Ascending aorta (tissue), 2 donors: ENCODE measurements around the gene PRAMEF5. TPM values are rescaled to one million over a fixed set of nuclear protein-coding genes. Genes with fewer than 3 reads are reported as not detected.
"Not testable (repeated sequence)": the region's sequence is repeated elsewhere in the genome, so short reads cannot be mapped to it uniquely, and the experiment has no call there.

Source experiments
- DNase-seq, 2 donors: peaks; one replicate each; pipeline ENCODE4 v3.0.0-alpha.2; 2019; ENCODE audit warnings: low spot score in 2 of 2
- H3K27ac ChIP-seq, 2 donors: fragments of 200-600 bp; sonication (generic); one replicate each; pipeline ENCODE4 v1.5.1; 2016 to 2017; ENCODE audit warnings: mild to moderate bottlenecking in 1 of 2
- H3K27me3 ChIP-seq: fragments of 200-600 bp; sonication (generic); one replicate; pipeline ENCODE4 v1.5.1; 2017
- H3K36me3 ChIP-seq, 2 donors: fragments of 200-600 bp; sonication (generic); one replicate each; pipeline ENCODE4 v1.5.1; 2016
- H3K4me1 ChIP-seq, 2 donors: fragments of 200-600 bp; sonication (generic); one replicate each; pipeline ENCODE4 v1.5.1; 2016 to 2017; ENCODE audit warnings: mild to moderate bottlenecking in 1 of 2
- H3K4me3 ChIP-seq, 2 donors: fragments of 200-600 bp; sonication (generic); one replicate each; pipeline ENCODE4 v1.5.1; 2016 to 2017; ENCODE audit warnings: mild to moderate bottlenecking in 1 of 2
- H3K9me3 ChIP-seq, 2 donors: fragments of 200-600 bp; sonication (generic); one replicate each; pipeline ENCODE4 v1.5.1; 2016
- intact Hi-C: fragments of 100-400 bp; cut with DNase I; formaldehyde crosslinking; loops from one replicate; pipeline ENCODE4 v1.15.1; 2023
- total RNA-seq: library from RNA; depleted of rRNA; stranded (reverse); fragments of >200 nt; gene quantifications from one replicate; pipeline ENCODE4 v1.1.0, GENCODE V29; 2016

Gene PRAMEF5
- total RNA-seq, 1 donor from 2014 or later = not detected

GRCh38 chr1:13231061-13231750, 22.8 kb upstream of the PRAMEF5 start:
- H3K4me3 ChIP-seq, H3K4me1 ChIP-seq, DNase-seq, intact Hi-C loops, H3K9me3 ChIP-seq, H3K36me3 ChIP-seq, H3K27me3 ChIP-seq, H3K27ac ChIP-seq: not testable (repeated sequence)

DNA sequence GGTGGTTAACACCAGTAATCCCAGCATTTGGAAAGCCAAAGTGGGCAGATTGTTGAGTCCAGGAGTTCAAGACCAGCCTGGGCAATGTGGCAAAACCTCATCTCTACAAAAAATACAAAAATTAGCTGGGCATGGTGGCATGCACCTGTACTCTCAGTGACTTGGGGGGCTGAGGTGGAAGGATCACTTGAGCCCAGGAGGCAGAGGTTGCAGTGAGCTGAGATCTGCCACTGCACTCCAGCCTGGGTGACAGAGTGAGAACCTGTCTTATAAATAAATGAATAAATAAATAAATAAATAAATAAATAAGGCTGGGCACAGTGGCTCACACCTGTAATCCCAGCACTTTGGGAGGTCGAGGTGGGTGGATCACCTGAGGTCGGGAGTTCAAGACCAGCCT, 21.9 kb upstream of the PRAMEF5 start:
- DNase-seq, H3K4me3 ChIP-seq, H3K9me3 ChIP-seq, H3K27me3 ChIP-seq, H3K27ac ChIP-seq, H3K4me1 ChIP-seq, H3K36me3 ChIP-seq, intact Hi-C loops: not testable (repeated sequence)

DNA sequence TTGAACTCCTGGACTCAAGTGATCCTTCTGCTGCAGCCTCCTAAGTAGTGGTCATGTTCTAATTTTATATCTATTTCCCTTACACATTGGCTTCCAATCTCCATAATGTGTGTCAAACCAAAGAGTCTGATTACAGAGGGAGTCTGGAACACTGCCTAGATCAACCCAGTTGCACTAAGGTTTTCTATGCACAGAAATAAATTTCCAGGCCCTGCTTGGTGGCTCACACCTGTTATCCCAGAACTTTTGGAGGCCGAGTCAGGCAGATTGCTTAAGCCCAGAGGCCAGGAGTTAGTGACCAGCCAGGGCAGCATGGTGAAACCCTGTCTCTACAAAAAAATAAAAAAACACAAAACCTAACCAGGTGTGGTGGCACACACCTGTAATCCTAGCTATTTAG, 19.9 kb upstream of the PRAMEF5 start:
- H3K4me3 ChIP-seq, H3K9me3 ChIP-seq, H3K4me1 ChIP-seq, H3K27ac ChIP-seq, H3K36me3 ChIP-seq, intact Hi-C loops, H3K27me3 ChIP-seq, DNase-seq: not testable (repeated sequence)

GRCh38 chr1:13237572-13237971, 16.4 kb upstream of the PRAMEF5 start:
- DNase-seq, H3K27ac ChIP-seq, H3K4me1 ChIP-seq, H3K9me3 ChIP-seq, H3K27me3 ChIP-seq, intact Hi-C loops, H3K4me3 ChIP-seq, H3K36me3 ChIP-seq: not testable (repeated sequence)

GRCh38 chr1:13239633-13240032, 14.4 kb upstream of the PRAMEF5 start:
- DNase-seq = not testable (repeated sequence)

DNA sequence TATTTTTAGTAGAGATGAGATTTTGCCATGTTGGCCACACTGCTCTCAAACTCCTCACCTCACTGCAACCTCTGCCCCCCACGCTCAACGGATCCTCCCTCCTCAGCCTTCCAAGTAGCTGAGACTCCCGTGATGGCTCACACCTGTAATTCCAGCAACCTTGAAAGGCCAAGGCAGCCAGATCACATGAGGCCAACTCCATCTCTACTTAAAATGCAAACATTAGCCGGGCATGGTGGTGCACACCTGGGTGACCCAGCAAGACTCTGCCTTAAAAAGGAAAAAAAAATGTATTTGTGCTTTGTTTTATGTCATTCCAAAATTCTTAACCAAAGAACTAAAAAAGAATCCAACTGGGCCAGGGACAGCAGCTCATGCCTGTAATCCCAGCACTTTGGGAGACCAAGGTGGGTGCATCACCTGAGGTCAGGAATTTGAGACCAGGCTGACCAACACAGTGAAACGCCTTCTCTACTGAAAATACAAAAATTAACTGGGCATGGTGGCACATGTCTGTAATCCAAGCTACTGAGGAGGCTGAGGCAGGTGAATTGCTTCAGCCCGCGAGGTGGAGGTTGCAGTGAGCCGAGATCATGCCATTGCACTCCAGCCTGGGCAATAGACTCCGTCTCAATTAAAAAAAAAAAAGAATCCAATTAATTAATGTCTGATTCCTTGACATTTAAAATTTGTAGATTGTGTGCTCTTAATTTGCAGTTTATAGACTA, 10.3 kb upstream of the PRAMEF5 start:
- H3K36me3 ChIP-seq, H3K4me1 ChIP-seq, H3K27ac ChIP-seq, DNase-seq, H3K4me3 ChIP-seq, intact Hi-C loops, H3K27me3 ChIP-seq, H3K9me3 ChIP-seq: not testable (repeated sequence)

More at GRCh38 chr1:13239633-13240032, 14.4 kb upstream of the PRAMEF5 start:
- H3K9me3 ChIP-seq, H3K36me3 ChIP-seq, H3K4me1 ChIP-seq, intact Hi-C loops, H3K4me3 ChIP-seq, H3K27ac ChIP-seq, H3K27me3 ChIP-seq: not testable (repeated sequence)

DNA sequence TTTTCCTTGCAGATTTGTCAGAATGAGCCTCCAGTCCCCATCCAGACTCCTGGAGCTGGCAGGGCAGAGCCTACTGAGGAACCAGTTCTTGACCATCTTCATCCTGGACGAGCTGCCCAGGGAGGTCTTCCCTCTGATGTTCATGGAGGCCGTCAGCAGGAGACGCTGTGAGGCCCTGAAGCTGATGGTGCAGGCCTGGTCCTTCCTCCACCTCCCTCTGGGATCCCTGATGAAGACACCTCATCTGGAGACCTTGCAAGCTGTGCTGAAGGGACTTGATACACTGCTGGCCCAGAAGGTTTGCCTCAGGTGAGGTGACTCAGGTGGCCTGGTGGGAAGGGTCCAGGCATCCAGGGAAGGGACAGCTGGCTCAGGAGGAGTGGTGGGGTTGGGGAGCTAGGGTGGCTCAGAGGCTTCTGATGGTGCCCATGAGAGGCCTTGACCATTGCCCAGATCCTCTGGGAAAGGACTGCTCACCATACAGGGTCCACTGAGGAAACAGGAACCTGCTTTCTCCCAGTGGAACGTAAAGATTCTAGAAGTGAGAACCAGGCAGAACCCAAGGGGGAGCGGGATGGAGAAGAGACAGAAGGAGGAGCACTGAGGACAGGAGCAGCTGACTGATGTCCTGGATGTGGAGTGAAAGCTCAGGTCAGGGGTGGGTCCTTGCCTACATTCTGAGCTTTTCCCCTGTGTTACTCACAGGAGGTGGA, 8.0 kb upstream of the PRAMEF5 start:
- not testable (repeated sequence) for H3K27me3 ChIP-seq

GRCh38 chr1:13246554-13246871, 7.5 kb upstream of the PRAMEF5 start:
- H3K4me1 ChIP-seq, intact Hi-C loops, H3K27ac ChIP-seq, H3K36me3 ChIP-seq, H3K4me3 ChIP-seq, DNase-seq, H3K9me3 ChIP-seq, H3K27me3 ChIP-seq: not testable (repeated sequence)

More for the DNA sequence above, 8.0 kb upstream of the PRAMEF5 start:
- H3K27ac ChIP-seq, intact Hi-C loops, H3K36me3 ChIP-seq, H3K4me3 ChIP-seq, H3K9me3 ChIP-seq, H3K4me1 ChIP-seq, DNase-seq: not testable (repeated sequence)

GRCh38 chr1:13247122-13247521, 6.9 kb upstream of the PRAMEF5 start:
- H3K4me3 ChIP-seq, H3K27ac ChIP-seq, intact Hi-C loops, H3K4me1 ChIP-seq, H3K36me3 ChIP-seq, H3K27me3 ChIP-seq, H3K9me3 ChIP-seq, DNase-seq: not testable (repeated sequence)

GRCh38 chr1:13265124-13265523, 11.1 kb downstream of the PRAMEF5 start:
- H3K36me3 ChIP-seq, H3K27me3 ChIP-seq, H3K9me3 ChIP-seq, H3K27ac ChIP-seq, H3K4me3 ChIP-seq, DNase-seq, intact Hi-C loops, H3K4me1 ChIP-seq: not testable (repeated sequence)

DNA sequence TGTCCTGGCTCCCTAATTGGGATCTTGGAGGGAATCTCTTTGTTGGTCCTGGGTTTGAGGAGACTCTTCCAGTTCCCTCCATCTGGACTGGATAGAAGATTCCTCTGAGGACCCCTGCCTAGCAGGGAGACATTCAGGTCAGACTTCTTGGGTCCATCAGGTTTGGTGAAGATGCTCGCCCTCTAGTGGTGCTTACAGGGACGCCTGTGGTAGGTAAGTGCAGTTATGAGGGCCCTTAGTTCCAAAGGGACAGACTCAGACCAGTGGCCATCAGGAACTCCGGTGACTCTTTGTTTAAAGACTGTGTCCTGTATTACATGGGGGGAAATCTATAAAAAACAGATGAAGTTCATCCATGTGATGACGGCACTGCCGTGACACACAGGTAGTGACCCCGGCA, 23.0 kb downstream of the PRAMEF5 start:
- H3K27me3 ChIP-seq, H3K9me3 ChIP-seq, DNase-seq, H3K27ac ChIP-seq, intact Hi-C loops, H3K4me1 ChIP-seq, H3K4me3 ChIP-seq, H3K36me3 ChIP-seq: not testable (repeated sequence)

DNA sequence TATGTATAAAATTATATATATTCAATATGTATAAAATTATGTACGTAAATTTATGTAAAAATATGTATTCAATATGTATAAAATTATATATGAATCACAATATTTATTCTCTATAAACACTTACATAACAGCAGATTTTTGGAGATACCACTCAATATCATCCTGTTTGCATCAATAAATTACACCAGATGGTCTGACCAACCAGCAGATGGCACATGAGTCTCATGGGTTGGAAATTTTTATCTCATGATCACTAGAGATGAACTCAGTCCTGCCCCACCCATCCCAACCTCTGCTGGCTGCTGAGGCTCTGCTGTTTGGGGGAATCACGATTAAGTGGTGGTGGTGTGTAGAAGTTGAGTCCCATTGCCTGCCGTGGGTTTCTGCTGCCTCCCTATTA, 25.6 kb downstream of the PRAMEF5 start:
- H3K4me1 ChIP-seq, intact Hi-C loops, DNase-seq, H3K27ac ChIP-seq, H3K9me3 ChIP-seq, H3K27me3 ChIP-seq, H3K36me3 ChIP-seq, H3K4me3 ChIP-seq: not testable (repeated sequence)

GRCh38 chr1:13285037-13285436, 31.0 kb downstream of the PRAMEF5 start, which contains the start of gene PRAMEF8:
TSS of gene PRAMEF8 (minus strand) at chr1:13285137. CDS start at chr1:13284091, 1,046 bp downstream.
- DNase-seq, H3K27ac ChIP-seq, H3K4me1 ChIP-seq, H3K4me3 ChIP-seq, intact Hi-C loops, H3K36me3 ChIP-seq, H3K27me3 ChIP-seq, H3K9me3 ChIP-seq: not testable (repeated sequence)

GRCh38 chr1:13289030-13289429, 35.0 kb downstream of the PRAMEF5 start:
- H3K9me3 ChIP-seq, intact Hi-C loops, H3K27me3 ChIP-seq, H3K4me3 ChIP-seq, H3K4me1 ChIP-seq, H3K36me3 ChIP-seq, DNase-seq, H3K27ac ChIP-seq: not testable (repeated sequence)
